OCI-LY1 (cell line): ENCODE results near the gene RPL19.

ENCODE experiments used
- H2AFZ ChIP-seq: fragments of 200-600 bp; sonication (generic), shearing (Covaris generic); 2 replicates; pipeline ENCODE4 v1.6.0; 2014; ENCODE audit warnings: antibody characterized with exemption, mild to moderate bottlenecking, low read length
- H3F3A ChIP-seq: fragments of 200-600 bp; sonication (generic), shearing (Covaris generic); 2 replicates; pipeline ENCODE4 v1.6.0; 2014; ENCODE audit warnings: mild to moderate bottlenecking, antibody characterized with exemption, low read length, moderate library complexity; ENCODE audit not compliant: insufficient read depth
- H3K27ac ChIP-seq: fragments of 200-600 bp; sonication (generic); 2 replicates; pipeline ENCODE4 v1.5.1; 2014; ENCODE audit warnings: low read length, mixed run types, mild to moderate bottlenecking, low read depth; ENCODE audit not compliant: poor library complexity, severe bottlenecking
- H3K27me3 ChIP-seq: fragments of 200-600 bp; sonication (generic); 2 replicates; pipeline ENCODE4 v1.6.0; 2014; ENCODE audit warnings: antibody characterized with exemption, mild to moderate bottlenecking, low read length, moderate library complexity; ENCODE audit not compliant: insufficient read depth
- H3K36me3 ChIP-seq: fragments of 200-600 bp; sonication (generic); 2 replicates; pipeline ENCODE4 v1.6.1; 2014; ENCODE audit warnings: mild to moderate bottlenecking, antibody characterized with exemption, low read length, moderate library complexity, mixed read lengths; ENCODE audit not compliant: insufficient read depth
- H3K4me1 ChIP-seq: fragments of 200-600 bp; sonication (generic); 2 replicates; pipeline ENCODE4 v1.5.1; 2014; ENCODE audit warnings: mild to moderate bottlenecking, low read length, moderate library complexity; ENCODE audit not compliant: insufficient read depth, severe bottlenecking
- H3K4me2 ChIP-seq: fragments of 200-600 bp; sonication (generic), shearing (Covaris generic); 2 replicates; pipeline ENCODE4 v1.6.1; 2014; ENCODE audit warnings: low read length
- H3K4me3 ChIP-seq: fragments of 200-600 bp; sonication (generic); 2 replicates; pipeline ENCODE4 v1.5.1; 2014; ENCODE audit warnings: low read length, low read depth, mild to moderate bottlenecking, mixed read lengths; ENCODE audit not compliant: poor library complexity, severe bottlenecking
- H3K79me2 ChIP-seq: fragments of 200-600 bp; shearing (Covaris generic); 2 replicates; pipeline ENCODE4 v1.6.1; 2016; ENCODE audit warnings: mixed run types, low read length, mixed read lengths; ENCODE audit not compliant: insufficient read depth
- H3K9ac ChIP-seq: fragments of 200-600 bp; sonication (generic), shearing (Covaris generic); 2 replicates; pipeline ENCODE4 v1.6.1; 2014; ENCODE audit warnings: mild to moderate bottlenecking, low read length, mixed read lengths
- H3K9me2 ChIP-seq: fragments of 200-600 bp; sonication (generic), shearing (Covaris generic); 2 replicates; pipeline ENCODE4 v1.6.1; 2014; ENCODE audit warnings: low read depth, mild to moderate bottlenecking, low read length, mixed read lengths
- H3K9me3 ChIP-seq: fragments of 200-600 bp; shearing (Covaris generic); 2 replicates; pipeline ENCODE4 v1.6.1; 2014; ENCODE audit warnings: low read length, mixed read lengths
- H4K20me1 ChIP-seq: fragments of 200-600 bp; sonication (generic), shearing (Covaris generic); 2 replicates; pipeline ENCODE4 v1.6.0; 2016; ENCODE audit warnings: mild to moderate bottlenecking, low read length; ENCODE audit not compliant: insufficient read depth
- CTCF ChIP-seq: fragments of 200-600 bp; sonication (generic), shearing (Covaris generic); IDR thresholded peaks from 2 replicates; pipeline ENCODE4 v1.5.1; 2017; ENCODE audit warnings: mild to moderate bottlenecking, antibody characterized with exemption, low read length, moderate library complexity, mixed read lengths
- EZH2 ChIP-seq: fragments of 200-600 bp; sonication (generic), shearing (Covaris generic); IDR thresholded peaks from 2 replicates; pipeline ENCODE4 v1.8.0; 2017; ENCODE audit warnings: borderline replicate concordance, mixed run types, mild to moderate bottlenecking, antibody characterized with exemption, low read length, moderate library complexity, mixed read lengths

The RPL19 gene

GRCh38 chr17:39252788-39253460 is 52.8 kb downstream of the RPL19 start:
- Histone ChIP-seq H3K9me3 (no peaks in the 10 kb centered on the region), H3F3A (no peaks in the 10 kb centered on the region), H3K4me3 (no peak overlapping the region), H3K9ac (no peak overlapping the region), H3K4me2 (no peak overlapping the region), H3K27me3 (no peaks in the 10 kb centered on the region), H3K9me2 (no peaks in the 10 kb centered on the region), H2AFZ (no peak overlapping the region), H3K36me3 (no peaks in the 10 kb centered on the region), H3K27ac (no peak overlapping the region), H4K20me1 (no peaks in the 10 kb centered on the region), H3K79me2 (no peaks in the 10 kb centered on the region), H3K4me1 (no peaks in the 10 kb centered on the region)
- no peak for TF ChIP-seq CTCF
- TF ChIP-seq EZH2 = no peak
